DMS114 treated with DMSO at 0.1 percent for 48 hours (cell line): Measurements from ENCODE around the gene HOXD10.

Experiments
- DNase-seq: peaks from one replicate; lab custom pipeline; 2025; ENCODE audit not compliant: unreplicated experiment; lab: John Stamatoyannopoulos, UW

HOXD10 gene

GRCh38 chr2:176149939-176150583 lies 33.5 kb downstream of the HOXD10 start:
- DNase-seq = no peak

GRCh38 chr2:176150584-176151441 lies 34.2 kb downstream of the HOXD10 start:
- DNase-seq = no peak

GRCh38 chr2:176151442-176152287 lies 35.1 kb downstream of the HOXD10 start, which contains the start of gene HOXD4:
Gene HOXD4, plus strand, starts transcription at chr2:176151550. Its CDS starts 84 bp downstream, at chr2:176151634.
- no peak for DNase-seq

- DNase-seq = no peak
Observed at GRCh38 chr2:176152350-176153181, 36.0 kb downstream of the HOXD10 start.

GRCh38 chr2:176154576-176155252 lies 38.1 kb downstream of the HOXD10 start:
- DNase-seq = no peak

GRCh38 chr2:176155356-176156044 lies 38.9 kb downstream of the HOXD10 start:
- DNase-seq = no peak

DNA sequence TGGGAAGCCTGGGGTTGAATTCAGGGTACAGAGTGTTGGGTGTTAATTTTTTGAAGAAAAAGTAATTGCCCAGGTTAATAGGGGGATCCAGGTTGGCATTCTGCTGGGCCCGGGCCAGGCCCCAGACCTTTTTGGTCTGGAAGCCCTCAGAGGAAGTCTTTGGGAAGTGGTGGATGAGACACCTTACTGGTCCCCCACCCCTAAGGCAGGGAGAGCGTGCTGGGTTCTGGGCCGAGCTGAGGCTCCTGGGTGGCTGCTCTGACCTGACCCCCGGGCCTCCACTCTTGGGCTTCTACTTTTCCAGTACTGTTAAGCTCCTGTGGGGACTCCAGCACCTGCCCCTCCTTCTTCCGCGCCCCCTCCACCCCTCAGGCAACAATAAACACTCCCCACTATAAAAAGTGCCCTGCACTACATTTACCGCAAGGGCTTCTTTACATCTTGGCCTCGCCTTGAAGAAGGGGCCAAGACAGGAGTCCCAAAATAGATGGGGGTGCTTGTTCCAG lies 39.8 kb downstream of the HOXD10 start:
- DNase-seq = no peak

- no peak for DNase-seq
Observed at GRCh38 chr2:176156807-176157498, 40.4 kb downstream of the HOXD10 start, which contains the start of gene HOXD3. Gene HOXD3, plus strand, starts transcription at chr2:176157307. Its CDS starts 11,808 bp downstream, at chr2:176169115.

GRCh38 chr2:176157499-176158185 lies 41.1 kb downstream of the HOXD10 start:
- no peak for DNase-seq

DNA sequence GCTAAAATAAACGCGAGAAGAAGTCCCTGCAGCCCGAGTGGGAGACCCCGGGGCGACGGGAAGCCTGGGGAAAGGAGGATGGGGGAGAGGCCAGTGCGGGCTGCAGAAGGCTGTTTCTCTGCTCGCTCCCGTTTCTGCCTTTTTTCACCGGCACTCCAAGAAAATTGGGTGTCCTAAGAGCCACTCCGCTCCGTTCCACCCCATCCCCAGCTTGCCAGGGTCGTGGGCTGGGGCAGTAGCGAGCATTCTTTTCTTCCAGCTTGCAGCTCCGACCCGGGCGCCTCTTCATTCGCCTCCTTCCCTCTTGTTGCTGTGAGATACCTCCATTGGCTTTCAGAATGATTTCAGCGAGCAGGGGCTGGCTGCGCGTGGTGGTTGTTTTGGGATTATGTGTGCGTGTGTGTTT lies 41.6 kb downstream of the HOXD10 start:
- no peak for DNase-seq

DNA sequence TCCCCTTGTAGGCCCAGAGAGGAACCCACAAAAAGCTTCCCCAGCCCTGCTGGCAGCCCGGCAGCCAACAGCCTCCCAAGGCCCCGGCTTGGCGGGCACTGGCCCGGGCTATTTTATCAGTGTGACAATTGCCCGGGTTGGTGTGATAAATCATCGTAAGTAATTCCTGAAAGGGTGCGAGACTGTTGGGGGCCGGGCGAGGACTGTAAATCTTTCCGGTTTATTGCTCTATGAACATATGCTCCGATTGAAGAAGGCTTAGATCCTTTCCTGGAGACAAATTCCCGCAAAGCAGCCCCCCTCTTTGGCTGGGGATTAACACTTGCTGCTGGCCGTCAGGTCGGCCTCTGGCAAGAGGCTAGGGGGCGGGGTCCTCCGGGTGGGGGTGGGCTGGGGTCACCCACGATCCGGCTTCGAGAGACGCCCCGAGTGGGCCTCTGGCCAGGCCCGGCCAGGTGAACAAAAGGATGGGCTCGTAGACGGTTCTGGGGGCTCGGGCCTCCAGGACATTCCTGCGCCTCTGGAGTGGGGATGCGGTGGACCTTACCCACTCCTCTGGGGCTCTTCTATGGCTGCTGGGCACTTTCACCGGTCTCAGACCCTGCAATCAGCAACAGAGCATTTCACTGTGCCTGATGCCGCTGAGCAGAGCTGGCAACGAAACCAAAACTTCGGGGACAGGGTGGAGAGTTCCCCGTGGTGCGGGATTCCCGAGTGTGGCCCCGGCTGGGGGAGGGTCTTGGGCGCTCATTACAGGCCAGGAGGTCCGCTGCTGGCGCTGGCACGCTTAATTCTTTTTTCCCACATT lies 42.5 kb downstream of the HOXD10 start:
- DNase-seq = no peak

DNA sequence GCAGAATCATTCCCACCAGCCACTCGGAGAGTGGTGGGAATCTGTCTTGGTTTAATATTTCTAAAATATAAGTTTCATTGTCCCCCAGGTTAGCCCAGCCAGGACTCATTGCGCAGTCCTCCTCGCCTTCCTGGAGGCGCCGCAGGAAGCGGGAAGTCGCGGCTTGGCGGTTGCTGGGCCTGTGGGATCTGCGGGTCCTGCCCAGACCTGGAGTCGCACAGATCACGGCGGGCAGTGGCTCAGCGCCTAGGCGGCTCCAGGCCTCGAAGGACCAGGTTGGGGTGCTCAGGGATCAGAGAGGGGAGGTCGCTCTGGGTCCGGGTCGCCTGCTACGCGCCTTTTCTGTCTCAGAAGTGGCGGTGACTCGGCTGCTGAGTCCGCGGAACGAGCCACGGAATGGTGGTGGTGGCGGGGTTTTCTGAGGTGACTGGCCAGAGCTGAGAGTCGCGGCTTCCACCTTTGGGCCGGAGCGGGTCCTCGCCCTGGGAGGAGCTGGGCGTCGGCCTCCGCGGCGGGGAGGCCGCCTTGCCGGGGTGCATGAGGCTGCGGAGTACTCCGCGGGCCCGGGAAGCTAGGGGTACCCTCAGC lies 43.2 kb downstream of the HOXD10 start:
- no peak for DNase-seq

GRCh38 chr2:176160251-176160985 lies 43.8 kb downstream of the HOXD10 start:
- DNase-seq = no peak

DNA sequence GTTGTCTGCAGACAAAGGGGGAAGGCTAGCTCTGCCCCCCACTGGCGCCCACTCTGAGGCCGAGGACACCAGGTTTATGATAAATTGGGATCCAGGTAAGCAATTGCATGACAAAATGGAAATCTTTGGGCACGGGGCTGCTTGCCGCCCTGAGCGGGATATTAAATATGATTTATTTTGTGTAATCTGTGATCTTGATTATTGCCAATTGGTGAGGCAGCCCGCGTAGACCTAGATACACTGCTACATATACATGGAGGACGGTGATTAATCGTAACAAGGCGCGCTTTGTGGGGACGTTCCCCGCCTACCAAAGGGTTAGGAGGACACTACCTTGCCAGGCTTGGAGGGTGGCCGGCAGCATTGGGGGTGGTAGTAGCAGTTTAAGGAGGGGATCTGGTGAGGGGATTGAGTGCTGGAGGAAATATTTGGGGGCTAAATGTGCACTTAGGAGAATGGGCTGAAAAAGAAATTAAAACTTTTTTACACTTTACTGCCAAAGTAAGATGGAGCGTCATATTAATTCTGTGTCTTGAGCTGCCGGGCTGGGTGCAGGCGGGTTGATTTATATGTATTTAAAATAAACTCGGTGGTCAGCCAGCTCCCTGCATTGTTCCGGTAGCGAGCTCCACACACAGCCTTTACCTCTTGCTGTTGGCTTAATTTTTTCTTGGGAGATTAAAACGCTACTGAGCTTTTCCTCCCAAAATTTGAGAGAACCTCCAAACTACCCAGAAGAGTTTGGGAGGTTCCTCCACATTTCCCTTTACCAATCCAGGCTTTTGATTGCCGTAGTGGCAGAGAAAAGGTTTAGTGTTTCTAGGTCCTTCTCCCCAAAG lies 44.6 kb downstream of the HOXD10 start:
- DNase-seq = no peak
